ENCODE results near the gene KRT85. TPM values are rescaled to one million over a fixed set of nuclear protein-coding genes. Genes with fewer than 3 reads are reported as not detected.

Gene KRT85
- total and polyA plus RNA-seq, 2 of the 4 experiments (the other 2 are of a cell fraction) = not detected

- no peaks in the 10 kb centered on the region for H3K9me3 ChIP-seq (ENCODE audit: control insufficient read depth, insufficient read depth, low read length)
- no peak within 1 kb of the TSS for H3K4me2 ChIP-seq (ENCODE audit: low read depth, low read length)
- H3K9me1 ChIP-seq (ENCODE audit: insufficient read depth, low read length) = no peaks in the 10 kb centered on the region
- no peak within 1 kb of the TSS for H3K9ac ChIP-seq (ENCODE audit: low read depth, low read length)
- no peak within 1 kb of the TSS for H2BK5ac ChIP-seq (ENCODE audit: low read depth, low read length, poor library complexity, severe bottlenecking)
- no peaks in the 10 kb centered on the region for H3K36me3 ChIP-seq (ENCODE audit: control insufficient read depth, insufficient read depth, low read length)
- intact Hi-C loops (cut with micrococcal nuclease) (no loop called here), in situ Hi-C loops (cut with MboI; ENCODE audit: low sequenced_read_pairs) (no loop called here), dilution Hi-C loops (cut with HindIII; ENCODE audit: low sequenced_read_pairs, unreplicated experiment) (no loop called here)
- H3K27me3 ChIP-seq (ENCODE audit: control insufficient read depth, insufficient read depth, low read length) = peaks cover 50% of the 10 kb centered on the region
- H2BK15ac ChIP-seq (ENCODE audit: low read depth, low read length) = no peak within 1 kb of the TSS
- ChIA-PET CTCF (no interaction called here), POLR2A (ENCODE audit: unreplicated experiment) (no interaction called here)
- H4K5ac ChIP-seq (ENCODE audit: low read depth, low read length) = no peak within 1 kb of the TSS
- TF ChIP-seq SMC3 (IDR thresholded peaks at IDR 0.05; ENCODE audit: low read depth, low read length) (no peak), MAFK (IDR thresholded peaks at IDR 0.05; ENCODE audit: low read depth, low read length) (no peak), NFE2L2 (IDR thresholded peaks at IDR 0.05; ENCODE audit: low read depth, low read length) (no peak), RAD21 (IDR thresholded peaks at IDR 0.05; ENCODE audit: low read length) (no peak), POLR2A (IDR thresholded peaks at IDR 0.05; ENCODE audit: low read depth, low read length) (no peak), CHD1 (IDR thresholded peaks at IDR 0.05; ENCODE audit: low read depth, low read length) (no peak), BHLHE40 (IDR thresholded peaks at IDR 0.05; ENCODE audit: low read depth, low read length) (no peak), CTCF (conservative IDR thresholded peaks at IDR 0.05; ENCODE audit: low read depth, low read length) (no peak), MXI1 (IDR thresholded peaks at IDR 0.05; ENCODE audit: borderline replicate concordance, low read depth, low read length) (no peak), RFX5 (IDR thresholded peaks at IDR 0.05; ENCODE audit: low read depth, low read length) (no peak), CEBPB (IDR thresholded peaks at IDR 0.05; ENCODE audit: low read depth, low read length) (no peak), ELK1 (IDR thresholded peaks at IDR 0.05; ENCODE audit: borderline replicate concordance, low read depth, low read length) (no peak), USF2 (IDR thresholded peaks at IDR 0.05; ENCODE audit: low read depth, low read length) (no peak), FOS (IDR thresholded peaks at IDR 0.05; ENCODE audit: low read depth, low read length) (no peak), MAZ (IDR thresholded peaks at IDR 0.05; ENCODE audit: borderline replicate concordance, low read depth, low read length) (no peak), RCOR1 (IDR thresholded peaks at IDR 0.05; ENCODE audit: insufficient replicate concordance, low read length) (no peak)
- H3K14ac ChIP-seq (replicated peaks; ENCODE audit: low read depth, low read length) = no peak within 1 kb of the TSS
- H2BK20ac ChIP-seq (ENCODE audit: low read depth, low read length) = no peak within 1 kb of the TSS
- no peak within 1 kb of the TSS for H2AK9ac ChIP-seq (replicated peaks; ENCODE audit: low read depth, low read length, poor library complexity)
- no peak within 1 kb of the TSS for H4K91ac ChIP-seq (ENCODE audit: insufficient read depth, low read depth, low read length)
- DNase-seq (no peak), ATAC-seq (ENCODE audit: low read depth) (no peak)
- 58% methylated on average over 5 of the region's 14 CpGs; no CpG with 5 or more reads in 1 of the 2 experiments for WGBS, 2 experiments (ENCODE audit: extremely low coverage in 2 of 2, insufficient read length in 1 of 2)
- H3K18ac ChIP-seq (ENCODE audit: low read depth, low read length) = no peak within 1 kb of the TSS
- H3K4me3 ChIP-seq (ENCODE audit: insufficient read depth, low read depth, low read length) = no peak within 1 kb of the TSS
- no peaks in the 10 kb centered on the region for H4K20me1 ChIP-seq (ENCODE audit: insufficient read depth, low read length)
- no peaks in the 10 kb centered on the region for H3K79me1 ChIP-seq (ENCODE audit: low read depth in 1 of 2, low read length in 2 of 2)
- H2AK5ac ChIP-seq (ENCODE audit: low read depth, low read length) = no peak within 1 kb of the TSS
- BruUV-seq (replicated peaks) = no TSS peak
- no peak within 1 kb of the TSS for H4K8ac ChIP-seq (ENCODE audit: low read depth in 2 of 2, low read length in 2 of 2)
- H3K23ac ChIP-seq (ENCODE audit: low read depth, low read length) = no peak within 1 kb of the TSS
- H3K56ac ChIP-seq (ENCODE audit: extremely low read depth, insufficient read depth, low read length) = no peak within 1 kb of the TSS
- H3K4ac ChIP-seq (ENCODE audit: low read depth, low read length) = no peak within 1 kb of the TSS
- H2AFZ ChIP-seq (replicated peaks; ENCODE audit: low read length, poor library complexity) = no peak within 1 kb of the TSS
- H2BK120ac ChIP-seq (ENCODE audit: low read depth, low read length) = no peak within 1 kb of the TSS
- H3K4me1 ChIP-seq (ENCODE audit: control insufficient read depth, insufficient read depth, low read length) = no peaks in the 10 kb centered on the region
- no peak within 1 kb of the TSS for H3K27ac ChIP-seq (ENCODE audit: insufficient read depth, low read length)
Measured at GRCh38 chr12:52405922-52406385, 38.7 kb upstream of the KRT85 start, which contains the start of gene KRT82. Gene KRT82, minus strand, starts transcription at chr12:52406335. Its CDS starts 58 bp downstream, at chr12:52406277.
